Mucosa of descending colon (tissue), 3 donors: Measurements from ENCODE around the gene FAM180A. TPM values are rescaled to one million over a fixed set of nuclear protein-coding genes. Genes with fewer than 3 reads are reported as not detected.

ENCODE experiments used
- ATAC-seq: fragments of 200-7000 bp; cut with Tn5 transposase; one replicate; pipeline ENCODE4 v1.9.1; 2020; ENCODE audit warnings: mild to moderate bottlenecking, moderate library complexity
- DNase-seq, 3 donors: peaks; one replicate each; pipeline ENCODE4 v3.0.0-alpha.2; 2020
- H3K36me3 ChIP-seq: fragments of 200-600 bp; one replicate; pipeline ENCODE4 v1.8.0; 2021; ENCODE audit warnings: low read depth, mild to moderate bottlenecking
- H3K4me1 ChIP-seq: fragments of 200-600 bp; one replicate; pipeline ENCODE4 v1.8.0; 2021; ENCODE audit warnings: low read depth, mild to moderate bottlenecking
- H3K4me3 ChIP-seq: fragments of 200-600 bp; one replicate; pipeline ENCODE4 v1.8.0; 2021; ENCODE audit warnings: mild to moderate bottlenecking
- H3K9me3 ChIP-seq: fragments of 200-600 bp; one replicate; pipeline ENCODE4 v1.8.0; 2021; ENCODE audit warnings: mild to moderate bottlenecking
- intact Hi-C, 2 donors: fragments of 100-400 bp; cut with DNase I in 1 of 2; cut with micrococcal nuclease in 1 of 2; formaldehyde crosslinking; loops; one replicate each; pipeline versions ENCODE4 v1.11.0 to v1.11.1; 2022; cut with DNase I, micrococcal nuclease
- long read RNA-seq, 2 donors: library from polyadenylated mRNA; unstranded; transcript quantifications; one replicate each; pipeline ENCODE4 v2.0.0, GENCODE V29; 2019 to 2021
- total RNA-seq, 3 donors: library from RNA; stranded (reverse); fragmentation: NEBNext Ultra II Directional in 2 of 3; extraction: Animal tissue kit (Norgen Biotek cat#: 25700) in 2 of 3; gene quantifications; one replicate each; pipeline versions ENCODE4 v1.2.1 to v1.2.4, GENCODE V29; 2021 to 2023
- TF ChIP-seq, protein P1 (sequence below): fragments of 200-600 bp; IDR thresholded peaks from one replicate; pipeline ENCODE4 v1.8.0; 2022; ENCODE audit warnings: antibody characterized with exemption, mild to moderate bottlenecking
- donor health status: DM: no; HTN: no; CAD: no; lungs with moderate emphysema.
- donor health status: DM: no; HTN: no; CAD: no.
- donor health status: DM: no; HTN: yes; CAD: no.

Gene FAM180A
- total RNA-seq: 1 to 10 TPM in 2 of 3 donors, under 1 TPM in 1; 0.26 to 3.5 (median 1.3) TPM
- long read RNA-seq, donor 1, partial matches to known transcripts: 0 of 3 reads
- long read RNA-seq, donor 1, other reads (novel, unspliced or antisense): 2 of 3 reads
- long read RNA-seq, donor 2, partial matches to known transcripts: 0 of 1 reads
- long read RNA-seq, donor 2, other reads (novel, unspliced or antisense): 0 of 1 reads

DNA sequence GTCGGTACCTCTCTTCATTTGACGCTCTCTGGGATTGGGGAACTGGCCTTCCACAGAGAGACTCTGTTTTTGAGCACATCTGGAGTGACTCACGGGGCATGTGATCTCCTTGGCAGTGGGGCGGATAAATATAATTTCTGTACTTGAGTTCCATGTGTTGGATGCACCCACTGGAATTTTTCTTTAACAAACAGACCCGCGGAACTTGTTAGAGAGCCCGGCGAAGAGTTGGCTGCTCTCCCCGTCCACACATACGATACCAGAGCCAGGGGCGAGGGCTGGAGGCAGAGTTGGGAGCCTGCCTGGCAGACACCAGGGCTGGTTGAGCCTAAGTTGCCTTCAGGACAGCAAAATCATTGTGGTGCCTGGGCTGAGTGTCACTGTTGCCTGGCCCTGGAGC is at the start of gene FAM180A:
TSS of gene FAM180A (minus strand) at position 44 of the 400 bp plus-strand sequence. CDS start 233 bp downstream, outside the sequence.
- peak; percentile 43 for ATAC-seq
- TF ChIP-seq, protein P1, sequence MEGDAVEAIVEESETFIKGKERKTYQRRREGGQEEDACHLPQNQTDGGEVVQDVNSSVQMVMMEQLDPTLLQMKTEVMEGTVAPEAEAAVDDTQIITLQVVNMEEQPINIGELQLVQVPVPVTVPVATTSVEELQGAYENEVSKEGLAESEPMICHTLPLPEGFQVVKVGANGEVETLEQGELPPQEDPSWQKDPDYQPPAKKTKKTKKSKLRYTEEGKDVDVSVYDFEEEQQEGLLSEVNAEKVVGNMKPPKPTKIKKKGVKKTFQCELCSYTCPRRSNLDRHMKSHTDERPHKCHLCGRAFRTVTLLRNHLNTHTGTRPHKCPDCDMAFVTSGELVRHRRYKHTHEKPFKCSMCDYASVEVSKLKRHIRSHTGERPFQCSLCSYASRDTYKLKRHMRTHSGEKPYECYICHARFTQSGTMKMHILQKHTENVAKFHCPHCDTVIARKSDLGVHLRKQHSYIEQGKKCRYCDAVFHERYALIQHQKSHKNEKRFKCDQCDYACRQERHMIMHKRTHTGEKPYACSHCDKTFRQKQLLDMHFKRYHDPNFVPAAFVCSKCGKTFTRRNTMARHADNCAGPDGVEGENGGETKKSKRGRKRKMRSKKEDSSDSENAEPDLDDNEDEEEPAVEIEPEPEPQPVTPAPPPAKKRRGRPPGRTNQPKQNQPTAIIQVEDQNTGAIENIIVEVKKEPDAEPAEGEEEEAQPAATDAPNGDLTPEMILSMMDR: no peak
- DNase-seq: peak; percentile 23 to 59 (median 38)
- Histone ChIP-seq H3K36me3 (no peaks in the 10 kb centered on the region), H3K4me1 (no peaks in the 10 kb centered on the region), H3K4me3 (no peak within 1 kb of the TSS), H3K9me3 (no peaks in the 10 kb centered on the region)
- intact Hi-C loops: no loop called here

DNA sequence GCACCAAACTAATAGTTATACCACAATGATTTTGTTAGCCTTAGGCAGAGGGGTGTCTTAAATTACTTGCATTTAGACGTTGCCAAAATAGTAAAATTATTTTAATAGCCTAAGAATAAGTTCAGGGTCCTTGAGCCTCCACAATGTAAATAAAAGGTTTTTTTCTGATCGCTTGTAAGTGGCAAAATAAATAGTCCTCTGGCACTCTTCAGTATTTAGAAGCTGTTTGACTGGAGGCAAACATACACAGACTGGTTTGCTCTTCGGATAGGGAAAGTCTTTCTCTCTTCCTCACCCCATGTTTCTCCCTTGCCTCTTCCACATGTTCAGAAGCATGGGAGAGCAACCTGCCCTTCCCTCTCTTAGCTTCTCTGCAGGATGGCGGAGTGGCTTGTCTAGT is 49.5 kb upstream of the FAM180A start:
- ATAC-seq: no peak
- intact Hi-C loops: no loop called here

DNA sequence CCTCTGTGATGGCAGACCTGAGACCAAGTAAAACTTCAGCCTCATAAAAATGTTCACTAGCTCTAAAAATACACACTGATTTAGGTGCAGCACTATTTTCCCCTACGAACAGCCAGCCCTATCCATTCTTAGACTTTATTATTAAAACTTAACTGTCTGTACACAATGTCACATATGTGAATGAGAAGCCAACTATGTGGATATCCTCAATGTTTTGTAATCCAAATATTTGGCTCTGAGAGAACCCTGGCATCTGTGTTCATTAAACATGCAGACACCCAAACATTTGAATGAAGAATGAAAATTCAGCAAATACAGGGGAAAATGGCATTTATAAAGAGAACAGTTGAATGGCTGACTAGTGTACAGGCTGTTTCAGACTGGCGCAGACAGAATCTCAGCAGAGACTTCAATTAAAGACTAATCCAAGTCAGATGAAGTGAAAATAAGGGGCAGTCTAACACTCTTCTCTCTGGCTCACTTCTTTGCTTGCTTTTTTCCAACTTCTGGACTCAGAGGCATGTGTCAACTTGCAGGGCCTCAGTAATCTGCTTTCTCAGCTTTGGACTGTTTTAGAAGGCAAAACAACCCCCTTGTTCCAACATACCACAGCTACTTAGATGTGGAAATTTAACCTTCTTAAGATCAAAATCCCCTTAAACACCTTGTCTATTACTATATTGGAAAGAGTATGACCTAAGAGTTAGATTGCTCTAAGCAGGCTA is 47.4 kb upstream of the FAM180A start:
- H3K36me3 ChIP-seq: no peaks in the 10 kb centered on the region
- no peak for ATAC-seq

More for the DNA sequence above, 49.5 kb upstream of the FAM180A start:
- H3K4me1 ChIP-seq: no peaks in the 10 kb centered on the region
- no peak overlapping the region for H3K4me3 ChIP-seq
- no peaks in the 10 kb centered on the region for H3K36me3 ChIP-seq
- TF ChIP-seq, protein P1: no peak
- DNase-seq: no peak
- H3K9me3 ChIP-seq: no peaks in the 10 kb centered on the region

DNA sequence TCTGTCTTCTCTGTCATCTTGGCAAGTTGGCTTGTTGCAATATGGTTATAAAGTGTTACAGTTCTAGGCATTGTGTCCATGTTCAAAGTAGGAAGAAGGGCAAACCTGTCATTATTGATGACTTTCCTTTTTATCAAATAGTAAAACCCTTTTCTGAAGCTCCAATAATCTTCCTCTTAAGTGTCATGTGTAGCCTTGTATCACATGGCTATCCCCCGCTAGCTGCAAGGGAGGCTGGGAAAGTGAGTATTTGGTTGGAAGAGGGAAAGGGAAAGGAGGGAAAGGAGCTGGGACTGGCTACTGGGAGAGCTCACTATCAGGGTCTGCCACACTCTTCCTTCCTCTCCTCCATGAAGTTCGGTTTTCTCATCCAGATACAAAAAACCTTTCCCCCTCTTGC is 45.2 kb upstream of the FAM180A start:
- TF ChIP-seq, protein P1: no peak
- intact Hi-C loops: no loop called here
- ATAC-seq: no peak

More for the DNA sequence above, 47.4 kb upstream of the FAM180A start:
- intact Hi-C loops: no loop called here
- no peak overlapping the region for H3K4me3 ChIP-seq
- TF ChIP-seq, protein P1: no peak
- H3K4me1 ChIP-seq: no peaks in the 10 kb centered on the region
- no peaks in the 10 kb centered on the region for H3K9me3 ChIP-seq
- DNase-seq: no peak

DNA sequence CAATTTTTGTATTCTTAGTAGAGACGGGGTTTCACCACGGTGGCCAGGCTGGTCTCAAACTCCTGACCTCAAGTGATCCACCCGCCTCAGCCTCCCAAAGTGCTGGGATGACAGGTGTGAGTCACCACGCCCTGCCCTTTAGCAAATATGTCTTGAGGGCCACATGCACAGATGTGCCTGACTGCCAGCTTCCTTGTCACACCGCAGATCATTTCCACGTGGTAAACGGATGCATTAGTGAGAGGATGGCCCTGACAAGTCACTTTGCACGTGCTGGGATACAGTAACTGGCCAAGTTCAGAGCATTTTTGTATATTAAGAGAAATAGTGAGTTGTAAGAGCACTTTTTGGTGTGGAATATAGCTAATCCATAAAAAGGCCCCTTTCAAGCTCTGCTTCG is 44.3 kb upstream of the FAM180A start:
- DNase-seq (no peak), ATAC-seq (peak; percentile 36)
- TF ChIP-seq, protein P1: no peak
- H3K9me3 ChIP-seq: no peaks in the 10 kb centered on the region
- no peak overlapping the region for H3K4me3 ChIP-seq
- intact Hi-C loops: no loop called here
- no peaks in the 10 kb centered on the region for H3K36me3 ChIP-seq
- no peaks in the 10 kb centered on the region for H3K4me1 ChIP-seq

More for the DNA sequence above, 45.2 kb upstream of the FAM180A start:
- no peaks in the 10 kb centered on the region for H3K4me1 ChIP-seq
- H3K36me3 ChIP-seq: no peaks in the 10 kb centered on the region
- H3K4me3 ChIP-seq: no peak overlapping the region
- no peaks in the 10 kb centered on the region for H3K9me3 ChIP-seq
- DNase-seq: no peak
